ENCODE measurements around the gene FERMT2. TPM values are rescaled to one million over a fixed set of nuclear protein-coding genes. Genes with fewer than 3 reads are reported as not detected.

FERMT2 gene
- not detected for polyA plus RNA-seq (ENCODE audit: low read depth in 6 of 6)

DNA sequence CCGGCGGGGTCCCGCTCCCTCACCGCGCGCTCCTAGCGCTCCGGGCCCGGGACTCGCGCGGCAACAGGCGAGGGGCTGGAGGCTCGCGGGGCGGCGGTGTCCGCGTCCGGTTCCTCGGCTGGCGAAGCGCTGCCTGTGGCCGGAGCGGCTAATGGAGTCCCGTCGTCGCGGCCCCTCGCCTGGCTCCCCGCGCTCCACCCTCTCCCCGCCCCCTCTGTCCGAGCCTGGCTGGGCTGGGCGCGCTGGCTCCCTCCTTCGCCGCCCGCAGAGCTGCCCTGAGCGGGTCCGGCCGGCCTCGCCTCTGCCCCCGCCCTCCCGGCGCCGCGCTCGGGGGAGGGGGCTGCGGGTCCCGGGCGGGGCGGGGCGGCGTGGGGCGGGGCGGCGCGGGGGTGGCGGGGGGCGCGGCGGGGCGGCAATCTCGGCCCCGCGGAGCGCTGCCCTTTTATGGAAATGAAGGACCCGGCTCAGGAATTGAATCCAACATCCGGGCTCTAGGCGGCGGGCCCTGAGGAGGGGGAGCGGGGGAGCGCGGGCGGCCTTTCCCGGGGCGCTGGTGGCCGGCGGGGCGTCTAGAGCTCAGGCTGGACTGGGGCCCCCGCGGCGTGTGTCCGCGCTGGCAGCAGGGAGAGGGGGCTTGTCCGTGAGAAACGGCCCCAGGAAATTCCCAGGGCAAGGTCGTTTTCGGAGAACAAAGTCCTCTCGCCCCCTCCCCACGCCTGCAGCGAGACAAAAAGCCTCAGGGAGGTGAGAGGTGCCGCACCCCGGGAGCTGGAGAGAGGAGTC is at the start of gene FERMT2:
Gene FERMT2, minus strand, starts transcription at position 153 of the 783 bp plus-strand sequence. CDS start 482 bp downstream, outside the sequence.
- Mint-ChIP-seq H3K4me3 (peak within 1 kb of the TSS; percentile 78 to 91 (median 86)), H3K27ac (peak within 1 kb of the TSS in 2 of 6 donors; percentile 55 to 63), H3K36me3 (no peaks in the 10 kb centered on the region), H3K27me3 (peaks cover 40 to 65% (median 65%) of the 10 kb centered on the region in 3 donors), H3K9me3 (no peaks in the 10 kb centered on the region), H3K4me1 (peaks cover 19 to 26% (median 24%) of the 10 kb centered on the region in 3 donors)
- DNase-seq (no peak), ATAC-seq (ENCODE audit: low read depth in 2 of 2) (peak; percentile 17 to 34)

DNA sequence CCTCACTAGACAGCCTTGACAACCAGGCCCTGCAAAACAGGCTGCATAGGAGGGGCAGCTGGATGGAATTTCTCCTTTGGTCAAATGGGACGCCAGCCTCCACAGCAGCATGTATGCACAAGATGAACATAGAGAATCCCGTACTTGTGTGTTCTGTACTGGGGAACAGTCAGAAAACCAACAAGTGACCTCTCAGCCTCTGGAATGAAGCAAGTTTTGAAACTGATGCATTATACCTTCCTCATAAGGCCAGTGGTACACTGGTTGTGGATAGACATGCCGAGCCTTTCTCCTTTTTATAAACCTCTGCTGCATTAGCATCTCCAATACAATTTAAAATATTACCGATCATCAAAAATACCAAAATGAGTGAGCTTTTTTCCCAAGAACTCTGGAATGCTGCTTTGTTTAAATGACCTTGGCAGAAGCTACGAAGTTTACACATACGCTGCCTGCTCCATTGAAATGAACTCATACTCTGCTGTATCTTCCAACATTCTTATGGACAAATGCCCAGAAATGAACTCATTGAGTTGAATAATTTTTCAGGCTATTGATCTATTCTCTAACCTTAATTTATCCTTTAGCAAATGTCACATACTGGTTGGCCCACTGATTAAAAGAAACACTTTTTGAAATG is 47.6 kb upstream of the FERMT2 start:
- ATAC-seq (ENCODE audit: low read depth in 2 of 2) (no peak), DNase-seq (no peak)
- no peak overlapping the region for H3K27ac Mint-ChIP-seq
- H3K9me3 Mint-ChIP-seq = peaks cover 0 to 13% (median 0%) of the 10 kb centered on the region in 7 donors
- no peak overlapping the region for H3K4me3 Mint-ChIP-seq
- peaks cover 0 to 5% of the 10 kb centered on the region in 2 donors for H3K36me3 Mint-ChIP-seq
- H3K4me1 Mint-ChIP-seq = no peaks in the 10 kb centered on the region
- peaks cover 0 to 22% (median 7%) of the 10 kb centered on the region in 3 donors for H3K27me3 Mint-ChIP-seq

GRCh38 chr14:52996493-52996892 is 45.6 kb upstream of the FERMT2 start:
- peaks cover 0 to 25% (median 7%) of the 10 kb centered on the region in 3 donors for H3K27me3 Mint-ChIP-seq
- no peaks in the 10 kb centered on the region for H3K4me1 Mint-ChIP-seq
- ATAC-seq (ENCODE audit: low read depth in 2 of 2) = no peak
- H3K36me3 Mint-ChIP-seq = peaks cover 0 to 5% of the 10 kb centered on the region in 2 donors
- no peak overlapping the region for H3K4me3 Mint-ChIP-seq
- DNase-seq = no peak
- peaks cover 0 to 13% (median 0%) of the 10 kb centered on the region in 7 donors for H3K9me3 Mint-ChIP-seq
- no peak overlapping the region for H3K27ac Mint-ChIP-seq

DNA sequence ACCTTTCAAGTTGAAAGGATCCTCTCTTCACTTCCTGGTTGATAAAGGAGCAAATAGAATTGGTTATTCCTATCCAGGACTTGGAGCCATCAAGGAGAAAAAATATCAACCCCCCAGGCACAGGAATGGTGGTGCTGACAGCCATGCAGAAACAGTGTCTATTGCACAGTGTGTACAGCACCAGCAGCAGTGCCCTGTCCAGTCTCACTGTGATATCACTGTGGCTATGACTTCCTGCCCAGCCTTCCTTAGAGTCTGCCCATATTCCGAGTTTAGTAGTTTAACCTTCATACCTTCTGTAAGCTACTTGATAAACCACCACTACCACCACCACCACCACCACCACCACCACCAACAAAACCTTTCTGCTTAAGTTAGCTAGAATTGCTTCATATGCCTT is 45.1 kb upstream of the FERMT2 start:
- H3K27ac Mint-ChIP-seq = no peak overlapping the region
- peaks cover 0 to 13% (median 0%) of the 10 kb centered on the region in 7 donors for H3K9me3 Mint-ChIP-seq
- H3K36me3 Mint-ChIP-seq = peaks cover 0 to 5% of the 10 kb centered on the region in 2 donors
- H3K4me1 Mint-ChIP-seq = no peaks in the 10 kb centered on the region
- no peak for DNase-seq
- H3K4me3 Mint-ChIP-seq = no peak overlapping the region
- peaks cover 0 to 20% (median 7%) of the 10 kb centered on the region in 3 donors for H3K27me3 Mint-ChIP-seq
- ATAC-seq (ENCODE audit: low read depth in 2 of 2) = no peak

GRCh38 chr14:52992236-52992870 is 41.5 kb upstream of the FERMT2 start:
- H3K9me3 Mint-ChIP-seq = peaks cover 0 to 1% (median 0%) of the 10 kb centered on the region in 7 donors
- H3K27ac Mint-ChIP-seq = no peak overlapping the region
- peaks cover 0 to 5% of the 10 kb centered on the region in 2 donors for H3K36me3 Mint-ChIP-seq
- H3K27me3 Mint-ChIP-seq = peaks cover 0 to 17% (median 7%) of the 10 kb centered on the region in 3 donors
- DNase-seq (no peak), ATAC-seq (ENCODE audit: low read depth in 2 of 2) (no peak)
- no peaks in the 10 kb centered on the region for H3K4me1 Mint-ChIP-seq
- no peak overlapping the region for H3K4me3 Mint-ChIP-seq

- peaks cover 0 to 3% (median 0%) of the 10 kb centered on the region in 7 donors for H3K9me3 Mint-ChIP-seq
- ATAC-seq (ENCODE audit: low read depth in 2 of 2) (no peak), DNase-seq (no peak)
- no peaks in the 10 kb centered on the region for H3K4me1 Mint-ChIP-seq
- H3K4me3 Mint-ChIP-seq = no peak overlapping the region
- peaks cover 0 to 10% (median 5%) of the 10 kb centered on the region in 3 donors for H3K27me3 Mint-ChIP-seq
- H3K36me3 Mint-ChIP-seq = no peaks in the 10 kb centered on the region
- H3K27ac Mint-ChIP-seq = no peak overlapping the region
These were observed 37.3 kb upstream of the FERMT2 start for GRCh38 chr14:52988139-52988538.

DNA sequence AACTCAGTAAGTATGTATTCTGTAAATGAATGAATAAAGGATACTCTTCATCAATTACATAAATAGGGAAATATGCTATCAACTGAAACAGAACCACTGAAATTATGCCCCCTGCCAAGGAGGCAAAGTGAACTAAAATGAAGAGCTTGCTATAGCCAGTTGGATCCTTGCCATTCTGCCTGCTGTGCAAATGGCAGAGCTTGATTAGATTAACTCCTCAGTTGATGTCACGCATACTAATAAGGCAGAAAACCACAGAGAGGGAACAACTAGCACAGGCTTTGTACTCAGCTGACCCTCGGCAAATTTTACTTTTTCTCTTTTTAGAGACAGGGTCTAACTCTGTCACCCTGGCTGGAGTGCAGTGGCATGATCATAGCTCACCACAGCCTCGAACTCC is 36.7 kb upstream of the FERMT2 start:
- Mint-ChIP-seq H3K27ac (no peak overlapping the region), H3K27me3 (peaks cover 0 to 5% (median 5%) of the 10 kb centered on the region in 3 donors), H3K36me3 (no peaks in the 10 kb centered on the region), H3K4me3 (no peak overlapping the region), H3K4me1 (no peaks in the 10 kb centered on the region), H3K9me3 (peaks cover 0 to 3% (median 0%) of the 10 kb centered on the region in 7 donors)
- DNase-seq (no peak), ATAC-seq (ENCODE audit: low read depth in 2 of 2) (no peak)

DNA sequence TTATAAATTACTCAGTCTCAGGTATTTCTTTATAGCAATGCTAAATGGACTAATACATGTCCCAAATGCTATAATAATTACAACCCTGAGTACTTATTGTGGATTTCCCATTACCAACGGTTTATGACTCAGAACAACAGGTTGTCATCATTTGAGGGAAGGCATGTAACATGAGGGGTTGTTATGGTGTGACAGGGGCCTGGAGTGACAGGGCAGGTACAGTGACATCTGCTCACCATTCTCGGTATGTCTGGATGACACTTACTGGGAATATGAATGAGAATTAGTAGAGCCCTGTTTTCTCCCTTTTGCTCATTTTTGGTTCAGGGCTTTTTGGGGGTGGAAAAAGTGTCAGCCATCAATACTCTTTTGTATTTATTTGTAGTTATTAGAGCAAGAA is 36.2 kb upstream of the FERMT2 start:
- ATAC-seq (ENCODE audit: low read depth in 2 of 2) = no peak
- H3K27me3 Mint-ChIP-seq = peaks cover 0 to 5% (median 5%) of the 10 kb centered on the region in 3 donors
- no peak for DNase-seq
- peaks cover 0 to 3% (median 0%) of the 10 kb centered on the region in 7 donors for H3K9me3 Mint-ChIP-seq
- no peak overlapping the region for H3K4me3 Mint-ChIP-seq
- no peak overlapping the region for H3K27ac Mint-ChIP-seq
- no peaks in the 10 kb centered on the region for H3K36me3 Mint-ChIP-seq
- H3K4me1 Mint-ChIP-seq = no peaks in the 10 kb centered on the region

DNA sequence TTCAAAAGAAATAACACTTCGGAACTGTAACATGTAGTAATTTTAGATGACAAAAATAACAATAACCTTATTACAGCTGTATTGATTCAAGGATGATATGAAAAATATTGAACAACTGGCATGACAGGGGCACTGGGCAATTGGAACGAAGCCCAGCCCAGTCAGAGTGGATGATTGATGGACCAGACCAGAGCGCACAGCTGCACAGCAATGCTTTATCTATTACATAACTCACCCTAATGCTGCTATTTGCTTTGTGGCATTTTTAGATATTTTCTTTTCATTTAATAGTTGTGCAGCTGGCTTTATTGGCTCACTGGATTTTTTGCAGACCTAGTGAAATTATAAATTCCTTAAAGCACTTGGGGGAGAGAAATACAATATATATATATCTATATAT is 26.9 kb upstream of the FERMT2 start:
- H3K4me1 Mint-ChIP-seq = no peaks in the 10 kb centered on the region
- H3K27me3 Mint-ChIP-seq = peaks cover 3 to 19% (median 8%) of the 10 kb centered on the region in 3 donors
- no peak overlapping the region for H3K4me3 Mint-ChIP-seq
- ATAC-seq (ENCODE audit: low read depth in 2 of 2) (no peak), DNase-seq (no peak)
- peaks cover 0 to 7% (median 0%) of the 10 kb centered on the region in 7 donors for H3K9me3 Mint-ChIP-seq
- H3K27ac Mint-ChIP-seq = no peak overlapping the region
- H3K36me3 Mint-ChIP-seq = peaks cover 0 to 5% of the 10 kb centered on the region in 2 donors

- no peak overlapping the region for H3K27ac Mint-ChIP-seq
- H3K27me3 Mint-ChIP-seq = peaks cover 12 to 44% (median 30%) of the 10 kb centered on the region in 3 donors
- DNase-seq (no peak), ATAC-seq (ENCODE audit: low read depth in 2 of 2) (no peak)
- H3K9me3 Mint-ChIP-seq = peaks cover 8 to 30% (median 12%) of the 10 kb centered on the region in 7 donors
- peaks cover 0 to 25% of the 10 kb centered on the region in 2 donors for H3K36me3 Mint-ChIP-seq
- no peaks in the 10 kb centered on the region for H3K4me1 Mint-ChIP-seq
- H3K4me3 Mint-ChIP-seq = no peak overlapping the region
These were observed 23.6 kb upstream of the FERMT2 start for GRCh38 chr14:52974406-52974805.

DNA sequence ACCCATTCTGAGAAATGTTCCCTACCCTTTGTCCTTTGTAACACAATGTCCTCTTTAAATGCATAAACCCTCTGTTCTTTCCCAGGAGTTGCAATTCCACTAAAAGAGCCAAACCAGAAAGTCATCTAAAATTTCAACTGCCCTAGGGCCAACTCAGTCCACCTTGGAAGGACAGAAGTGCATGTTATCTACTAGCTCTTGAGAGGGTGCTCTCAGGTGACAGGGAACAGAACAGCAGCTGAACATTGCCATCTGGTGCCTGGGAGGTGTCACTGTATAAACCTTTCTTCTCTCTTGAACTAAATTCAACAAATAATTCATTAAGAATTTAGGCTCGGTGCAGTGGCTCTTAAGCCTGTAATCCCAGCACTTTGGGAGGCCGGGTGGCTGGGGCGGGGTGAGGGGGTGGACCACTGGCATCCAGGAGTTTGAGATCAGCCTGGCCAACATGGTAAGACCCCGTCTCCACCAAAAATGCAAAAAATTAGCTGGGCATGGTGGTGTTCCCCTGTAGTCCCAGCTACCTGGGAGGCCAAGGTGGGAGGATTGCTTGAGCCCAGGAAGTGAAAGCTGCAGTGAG is 10.3 kb upstream of the FERMT2 start:
- Mint-ChIP-seq H3K4me1 (no peaks in the 10 kb centered on the region), H3K27ac (no peak overlapping the region), H3K9me3 (no peaks in the 10 kb centered on the region), H3K4me3 (no peak overlapping the region), H3K27me3 (no peaks in the 10 kb centered on the region), H3K36me3 (no peaks in the 10 kb centered on the region)
- peak; percentile 20 for DNase-seq
- peak; percentile 32 to 41 for ATAC-seq (ENCODE audit: low read depth in 2 of 2)

DNA sequence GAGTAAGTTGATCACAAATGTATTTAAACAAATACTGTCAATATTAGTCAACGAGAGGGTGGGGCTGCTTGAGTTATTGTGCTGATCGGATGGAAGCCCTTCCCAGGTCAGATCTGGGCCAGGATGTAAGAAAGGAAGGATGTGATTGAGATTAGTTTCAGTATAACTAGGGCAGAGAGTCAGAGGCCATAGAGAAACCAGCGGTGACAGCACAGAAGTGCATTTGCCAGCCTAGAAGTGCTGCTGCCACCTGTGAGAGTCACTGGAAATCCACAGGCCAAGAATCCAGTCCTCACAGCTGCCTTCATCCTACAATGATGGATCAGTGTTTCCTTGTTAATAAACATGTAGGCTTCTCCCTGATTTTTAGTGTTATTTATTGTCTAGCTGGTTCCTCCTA is 9.8 kb upstream of the FERMT2 start:
- Mint-ChIP-seq H3K9me3 (no peaks in the 10 kb centered on the region), H3K36me3 (no peaks in the 10 kb centered on the region), H3K27me3 (no peaks in the 10 kb centered on the region), H3K4me3 (no peak overlapping the region), H3K27ac (no peak overlapping the region), H3K4me1 (no peaks in the 10 kb centered on the region)
- no peak for DNase-seq
- no peak for ATAC-seq (ENCODE audit: low read depth in 2 of 2)

Measured in naive B cell (primary cell).